Spleen (tissue), 11 donors: Measurements from ENCODE around the gene SPO11. TPM values are rescaled to one million over a fixed set of nuclear protein-coding genes. Genes with fewer than 3 reads are reported as not detected.

Experiments used
- DNase-seq: peaks from one replicate; pipeline ENCODE4 v3.0.0-alpha.2; 2020
- H3K27ac ChIP-seq, 8 donors: fragments of 200-600 bp; sonication (generic) in 7 of 8; 1 replicate in 4 of 8; 2 replicates in 4 of 8; pipeline versions ENCODE4 v1.5.0 to v1.8.0; 2016 to 2021; ENCODE audit warnings: inconsistent platforms in 4 of 8, mild to moderate bottlenecking in 4 of 8, moderate library complexity in 1 of 8
- H3K27me3 ChIP-seq, 7 donors: fragments of 200-600 bp; sonication (generic) in 6 of 7; replicated peaks in 1 of 7; 1 replicate in 4 of 7; 2 replicates in 3 of 7; pipeline versions ENCODE4 v1.5.0 to v1.8.0; 2016 to 2021; ENCODE audit warnings: inconsistent platforms in 3 of 7, mild to moderate bottlenecking in 1 of 7
- H3K36me3 ChIP-seq, 6 donors: fragments of 200-600 bp; sonication (generic) in 5 of 6; 1 replicate in 4 of 6; 2 replicates in 2 of 6; pipeline versions ENCODE4 v1.5.0 to v1.8.0; 2016 to 2021; ENCODE audit warnings: inconsistent platforms in 2 of 6
- H3K4me1 ChIP-seq, 6 donors: fragments of 200-600 bp; sonication (generic) in 5 of 6; 1 replicate in 3 of 6; 2 replicates in 3 of 6; pipeline versions ENCODE4 v1.5.0 to v1.8.0; 2016 to 2021; ENCODE audit warnings: inconsistent platforms in 3 of 6
- H3K4me3 ChIP-seq, 8 donors: fragments of 200-600 bp; sonication (generic) in 7 of 8; 1 replicate in 4 of 8; 2 replicates in 4 of 8; pipeline versions ENCODE4 v1.5.0 to v1.8.0; 2016 to 2021; ENCODE audit warnings: inconsistent platforms in 4 of 8, mild to moderate bottlenecking in 4 of 8, moderate library complexity in 2 of 8
- H3K9me3 ChIP-seq, 8 donors: fragments of 200-600 bp; sonication (generic) in 7 of 8; 1 replicate in 4 of 8; 2 replicates in 4 of 8; pipeline versions ENCODE4 v1.5.0 to v1.8.0; 2016 to 2021; ENCODE audit warnings: inconsistent platforms in 4 of 8
- POLR2A ChIP-seq, 3 donors: fragments of 450-650 bp; IDR thresholded peaks; one replicate each; pipeline ENCODE4 v1.5.1; 2017; ENCODE audit warnings: antibody characterized with exemption in 3 of 3, mild to moderate bottlenecking in 1 of 3
- POLR2AphosphoS5 ChIP-seq, 3 donors: sonication (generic); formaldehyde crosslinking; IDR thresholded peaks; one replicate each; pipeline ENCODE4 v1.5.1; 2017; ENCODE audit warnings: antibody characterized with exemption in 3 of 3
- WGBS, 5 donors: extraction: QIAGEN DNeasy Blood & Tissue Kit in 3 of 5; methylation state at CpG; one replicate each; pipeline versions ENCODE4 v1.1.5 to v1.1.7; 2013 to 2018; 5-methylcytosine and 5-hydroxymethylcytosine counted together
- intact Hi-C: fragments of 100-400 bp; cut with DNase I; formaldehyde crosslinking; loops from one replicate; pipeline ENCODE4 v1.15.0; 2023; ENCODE audit warnings: low total_unique reads
- polyA plus RNA-seq, 3 donors: library from polyadenylated mRNA; stranded (reverse); fragments of 200-250 nt; gene quantifications; one replicate each; pipeline ENCODE4 v1.2.1, GENCODE V29; 2013
- total RNA-seq, 7 donors: library from RNA; depleted of rRNA in 3 of 7; stranded (reverse); fragments of >200 nt in 3 of 7; fragmentation: NEBNext Ultra II Directional in 4 of 7; extraction: Animal tissue kit (Norgen Biotek cat#: 25700) in 4 of 7; gene quantifications; one replicate each; pipeline versions ENCODE4 v1.1.0 to v1.2.1, GENCODE V29; 2016 to 2021
- TF ChIP-seq, protein P1 (sequence below), 11 experiments: fragments of 200-600 bp in 7 of 11; fragments of 450-650 bp in 4 of 11; sonication (generic) in 4 of 11; IDR thresholded peaks in 8 of 11; conservative IDR thresholded peaks in 3 of 11; 1 replicate in 7 of 11; 2 replicates in 4 of 11; pipeline versions ENCODE4 v1.4.0 to v1.8.0; 2016 to 2021; ENCODE audit warnings: antibody characterized with exemption in 11 of 11, inconsistent platforms in 4 of 11, mild to moderate bottlenecking in 1 of 11
- donor health status: healthy with polysubstance abuse.
- donor health status: DM: no; HTN: no; CAD: no; lungs with moderate emphysema.
- donor health status: DM: no; HTN: no; CAD: no.
- donor health status: Bipolar disorder and iron deficiency.
- donor health status: healthy.
- donor health status: DM: no; HTN: no; CAD: no.
- donor health status: DM: yes; HTN: yes; CAD: no.

Gene SPO11
- total and polyA plus RNA-seq, 10 donors = not detected

GRCh38 chr20:57306747-57307146, 22.9 kb upstream of the SPO11 start:
- TF ChIP-seq POLR2A (IDR thresholded peaks at IDR 0.05) = no peak
- TF ChIP-seq, protein P1, sequence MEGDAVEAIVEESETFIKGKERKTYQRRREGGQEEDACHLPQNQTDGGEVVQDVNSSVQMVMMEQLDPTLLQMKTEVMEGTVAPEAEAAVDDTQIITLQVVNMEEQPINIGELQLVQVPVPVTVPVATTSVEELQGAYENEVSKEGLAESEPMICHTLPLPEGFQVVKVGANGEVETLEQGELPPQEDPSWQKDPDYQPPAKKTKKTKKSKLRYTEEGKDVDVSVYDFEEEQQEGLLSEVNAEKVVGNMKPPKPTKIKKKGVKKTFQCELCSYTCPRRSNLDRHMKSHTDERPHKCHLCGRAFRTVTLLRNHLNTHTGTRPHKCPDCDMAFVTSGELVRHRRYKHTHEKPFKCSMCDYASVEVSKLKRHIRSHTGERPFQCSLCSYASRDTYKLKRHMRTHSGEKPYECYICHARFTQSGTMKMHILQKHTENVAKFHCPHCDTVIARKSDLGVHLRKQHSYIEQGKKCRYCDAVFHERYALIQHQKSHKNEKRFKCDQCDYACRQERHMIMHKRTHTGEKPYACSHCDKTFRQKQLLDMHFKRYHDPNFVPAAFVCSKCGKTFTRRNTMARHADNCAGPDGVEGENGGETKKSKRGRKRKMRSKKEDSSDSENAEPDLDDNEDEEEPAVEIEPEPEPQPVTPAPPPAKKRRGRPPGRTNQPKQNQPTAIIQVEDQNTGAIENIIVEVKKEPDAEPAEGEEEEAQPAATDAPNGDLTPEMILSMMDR (IDR thresholded peaks at IDR 0.05 in 8 of 11, conservative IDR thresholded peaks at IDR 0.05 in 3 of 11) = no peak
- TF ChIP-seq POLR2AphosphoS5 (IDR thresholded peaks at IDR 0.05) = no peak
- peak; percentile 2 for DNase-seq
- H3K4me1 ChIP-seq = no peaks in the 10 kb centered on the region
- H3K9me3 ChIP-seq = no peaks in the 10 kb centered on the region
- intact Hi-C loops = no loop called here
- H3K27ac ChIP-seq = no peak overlapping the region
- peaks cover 0 to 61% (median 0%) of the 10 kb centered on the region in 7 donors for H3K27me3 ChIP-seq
- no peaks in the 10 kb centered on the region for H3K36me3 ChIP-seq
- no peak overlapping the region for H3K4me3 ChIP-seq
- 83 to 88% (median 84%) methylated on average over 5 of the region's 5 CpGs for WGBS, 5 donors

DNA sequence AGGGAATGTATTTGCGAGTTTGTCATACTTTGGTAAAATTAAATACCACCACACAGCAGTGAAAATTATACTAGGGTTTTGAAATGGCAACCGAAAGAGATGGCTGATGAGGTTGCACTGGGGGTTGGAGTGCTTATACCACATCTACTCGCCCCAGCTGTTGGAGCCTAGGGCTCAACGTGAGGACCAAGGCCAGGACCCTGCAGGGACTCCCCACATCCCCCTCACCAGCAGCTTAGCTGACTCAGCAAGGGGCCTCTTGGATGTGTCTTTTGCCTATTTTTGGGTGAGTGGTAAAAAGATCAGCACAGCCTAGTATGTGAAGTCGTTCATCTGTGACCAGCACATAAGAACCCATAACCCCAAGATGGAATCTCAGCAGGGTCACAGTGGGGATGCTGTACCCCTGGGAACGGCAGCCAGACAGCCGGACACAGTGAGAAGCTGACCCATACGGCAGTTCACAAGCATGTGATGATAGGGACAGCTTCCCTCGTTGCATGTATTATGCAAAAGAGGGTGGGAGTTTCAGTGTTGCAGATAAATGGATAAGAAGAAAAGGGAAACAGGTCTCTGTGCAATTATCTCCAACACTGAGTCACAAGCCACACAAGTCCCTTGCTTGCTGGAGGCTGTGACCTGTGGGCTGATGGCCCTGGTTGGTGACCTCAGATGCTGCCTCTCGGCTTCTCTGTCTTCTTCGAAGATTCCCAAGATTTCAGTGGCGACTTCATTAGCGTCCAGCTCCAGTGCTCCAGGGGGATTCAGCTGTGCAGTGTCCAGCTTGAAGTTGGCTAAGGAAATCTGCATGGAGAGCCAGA, 20.9 kb upstream of the SPO11 start:
- peak; percentile 15 for DNase-seq
- intact Hi-C loops = no loop called here
- TF ChIP-seq, protein P1 (IDR thresholded peaks at IDR 0.05 in 8 of 11, conservative IDR thresholded peaks at IDR 0.05 in 3 of 11) = no peak
- no peaks in the 10 kb centered on the region for H3K4me1 ChIP-seq
- no peak overlapping the region for H3K27ac ChIP-seq
- no peaks in the 10 kb centered on the region for H3K36me3 ChIP-seq
- H3K9me3 ChIP-seq = no peaks in the 10 kb centered on the region
- no peak overlapping the region for H3K4me3 ChIP-seq
- H3K27me3 ChIP-seq = peaks cover 0 to 57% (median 0%) of the 10 kb centered on the region in 7 donors
- WGBS, 5 donors = 56 to 73% (median 64%) methylated on average over 12 to 13 of the region's 13 CpGs

DNA sequence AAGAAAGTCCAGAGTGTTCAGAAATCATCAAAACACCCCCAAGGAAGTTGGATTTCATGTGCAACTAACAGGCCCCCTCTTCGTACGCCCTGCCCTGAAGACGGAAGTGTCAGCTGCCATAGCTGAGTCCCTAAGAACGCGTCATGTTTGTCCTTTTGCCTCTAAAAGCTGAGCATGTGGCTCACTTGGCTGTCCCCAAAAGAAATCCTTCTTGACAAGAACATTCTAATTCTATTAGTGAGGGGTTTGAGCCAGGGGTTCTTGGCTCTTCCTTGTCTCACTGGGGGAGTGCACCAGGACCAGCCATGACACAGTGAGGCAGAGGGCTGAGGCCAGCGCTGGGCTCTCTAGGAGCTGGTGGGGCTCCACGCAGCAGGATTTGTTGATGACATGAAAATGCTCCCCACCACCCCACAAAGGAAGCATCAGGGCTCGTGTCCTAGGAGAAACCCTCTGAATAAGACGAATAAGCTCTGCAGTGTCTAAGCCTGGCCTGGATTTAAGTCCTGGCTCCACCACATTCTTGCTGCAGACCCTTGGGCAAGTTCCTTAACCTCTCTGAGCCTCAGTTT, 20.0 kb upstream of the SPO11 start:
- intact Hi-C loops = no loop called here
- Histone ChIP-seq H3K27ac (no peak overlapping the region), H3K4me1 (no peaks in the 10 kb centered on the region), H3K4me3 (no peak overlapping the region), H3K27me3 (peaks cover 0 to 62% (median 0%) of the 10 kb centered on the region in 7 donors), H3K9me3 (no peaks in the 10 kb centered on the region), H3K36me3 (no peaks in the 10 kb centered on the region)
- DNase-seq = peak; percentile 40
- TF ChIP-seq, protein P1 (IDR thresholded peaks at IDR 0.05 in 8 of 11, conservative IDR thresholded peaks at IDR 0.05 in 3 of 11) = no peak
- no peak for TF ChIP-seq POLR2AphosphoS5 (IDR thresholded peaks at IDR 0.05)
- 63 to 81% (median 71%) methylated on average over 7 to 9 of the region's 9 CpGs for WGBS, 5 donors

- TF ChIP-seq POLR2A (IDR thresholded peaks at IDR 0.05) (no peak), POLR2AphosphoS5 (IDR thresholded peaks at IDR 0.05) (no peak)
- TF ChIP-seq, protein P1 (IDR thresholded peaks at IDR 0.05 in 8 of 11, conservative IDR thresholded peaks at IDR 0.05 in 3 of 11) = no peak
- Histone ChIP-seq H3K4me3 (no peak overlapping the region), H3K4me1 (no peaks in the 10 kb centered on the region), H3K27ac (no peak overlapping the region), H3K9me3 (no peaks in the 10 kb centered on the region), H3K36me3 (no peaks in the 10 kb centered on the region), H3K27me3 (peaks cover 0 to 63% (median 0%) of the 10 kb centered on the region in 7 donors)
- peak; percentile 39 for DNase-seq
- intact Hi-C loops = no loop called here
- 88 to 95% (median 92%) methylated on average over 11 of the region's 11 CpGs for whole genome bisulfite sequencing, 5 donors
These were observed 18.6 kb upstream of the SPO11 start for GRCh38 chr20:57310821-57311514.
